Measurements from ENCODE around the gene AJM1.

AJM1 gene

DNA sequence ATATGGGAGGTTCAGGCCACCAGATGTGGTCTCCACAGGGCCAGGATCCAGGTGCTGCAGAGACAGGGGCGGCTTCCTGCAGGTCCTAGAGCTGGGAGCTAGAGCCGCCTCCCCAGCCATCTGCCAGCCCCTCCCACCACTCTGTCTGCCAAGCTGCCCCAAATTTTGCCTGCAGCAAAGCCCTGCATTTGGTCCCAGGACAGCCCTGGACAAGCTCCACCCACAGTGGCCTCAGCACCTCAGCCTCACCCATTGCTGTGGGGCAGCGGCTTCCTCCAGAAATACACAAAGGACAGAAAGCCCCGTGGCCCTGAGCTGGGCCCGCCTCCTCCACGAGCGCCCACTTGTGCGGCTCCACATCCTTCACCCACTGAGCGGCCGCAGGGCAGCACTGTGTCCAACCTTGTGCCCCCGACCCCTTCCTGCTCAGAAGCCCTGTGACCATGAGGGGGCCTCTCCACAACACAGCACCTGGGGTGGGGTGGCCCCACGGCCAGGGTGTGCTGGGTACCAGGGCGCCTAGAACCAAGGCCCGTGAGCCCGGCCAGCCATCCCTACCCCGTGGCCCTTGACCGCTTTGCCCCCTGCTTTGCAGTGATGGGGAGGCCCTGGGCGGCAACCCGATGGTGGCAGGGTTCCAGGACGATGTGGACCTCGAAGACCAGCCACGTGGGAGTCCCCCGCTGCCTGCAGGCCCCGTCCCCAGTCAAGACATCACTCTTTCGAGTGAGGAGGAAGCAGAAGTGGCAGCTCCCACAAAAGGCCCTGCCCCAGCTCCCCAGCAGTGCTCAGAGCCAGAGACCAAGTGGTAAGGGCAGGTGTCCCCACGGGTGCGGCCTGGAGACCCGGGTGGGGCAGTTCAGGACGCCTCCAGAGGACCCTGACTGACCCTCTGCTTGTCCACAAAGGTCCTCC, 3.7 kb upstream of the AJM1 start:
- TF ChIP-seq, protein P1, sequence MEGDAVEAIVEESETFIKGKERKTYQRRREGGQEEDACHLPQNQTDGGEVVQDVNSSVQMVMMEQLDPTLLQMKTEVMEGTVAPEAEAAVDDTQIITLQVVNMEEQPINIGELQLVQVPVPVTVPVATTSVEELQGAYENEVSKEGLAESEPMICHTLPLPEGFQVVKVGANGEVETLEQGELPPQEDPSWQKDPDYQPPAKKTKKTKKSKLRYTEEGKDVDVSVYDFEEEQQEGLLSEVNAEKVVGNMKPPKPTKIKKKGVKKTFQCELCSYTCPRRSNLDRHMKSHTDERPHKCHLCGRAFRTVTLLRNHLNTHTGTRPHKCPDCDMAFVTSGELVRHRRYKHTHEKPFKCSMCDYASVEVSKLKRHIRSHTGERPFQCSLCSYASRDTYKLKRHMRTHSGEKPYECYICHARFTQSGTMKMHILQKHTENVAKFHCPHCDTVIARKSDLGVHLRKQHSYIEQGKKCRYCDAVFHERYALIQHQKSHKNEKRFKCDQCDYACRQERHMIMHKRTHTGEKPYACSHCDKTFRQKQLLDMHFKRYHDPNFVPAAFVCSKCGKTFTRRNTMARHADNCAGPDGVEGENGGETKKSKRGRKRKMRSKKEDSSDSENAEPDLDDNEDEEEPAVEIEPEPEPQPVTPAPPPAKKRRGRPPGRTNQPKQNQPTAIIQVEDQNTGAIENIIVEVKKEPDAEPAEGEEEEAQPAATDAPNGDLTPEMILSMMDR (conservative IDR thresholded peaks at IDR 0.05; ENCODE audit: low read depth, low read length), result no peak
- H2AFZ ChIP-seq (ENCODE audit: low read depth), result no peak overlapping the region
- H3K36me3 ChIP-seq (ENCODE audit: insufficient read depth), result no peaks in the 10 kb centered on the region
- H3K79me2 ChIP-seq (ENCODE audit: insufficient read depth, low read depth), result no peaks in the 10 kb centered on the region
- H3K4me1 ChIP-seq (ENCODE audit: low read depth, poor library complexity, severe bottlenecking), result peaks cover 24% of the 10 kb centered on the region
- no peak overlapping the region for H3K4me2 ChIP-seq
- H3K4me3 ChIP-seq (IDR thresholded peaks at IDR 0.05; ENCODE audit: insufficient read depth, low read depth, low read length), result no peak overlapping the region
- no peaks in the 10 kb centered on the region for H4K20me1 ChIP-seq (ENCODE audit: insufficient read depth)
- no peak overlapping the region for H3K27ac ChIP-seq
- no peak overlapping the region for H3K9ac ChIP-seq
- no peaks in the 10 kb centered on the region for H3K27me3 ChIP-seq (ENCODE audit: insufficient read depth, low read depth)

DNA sequence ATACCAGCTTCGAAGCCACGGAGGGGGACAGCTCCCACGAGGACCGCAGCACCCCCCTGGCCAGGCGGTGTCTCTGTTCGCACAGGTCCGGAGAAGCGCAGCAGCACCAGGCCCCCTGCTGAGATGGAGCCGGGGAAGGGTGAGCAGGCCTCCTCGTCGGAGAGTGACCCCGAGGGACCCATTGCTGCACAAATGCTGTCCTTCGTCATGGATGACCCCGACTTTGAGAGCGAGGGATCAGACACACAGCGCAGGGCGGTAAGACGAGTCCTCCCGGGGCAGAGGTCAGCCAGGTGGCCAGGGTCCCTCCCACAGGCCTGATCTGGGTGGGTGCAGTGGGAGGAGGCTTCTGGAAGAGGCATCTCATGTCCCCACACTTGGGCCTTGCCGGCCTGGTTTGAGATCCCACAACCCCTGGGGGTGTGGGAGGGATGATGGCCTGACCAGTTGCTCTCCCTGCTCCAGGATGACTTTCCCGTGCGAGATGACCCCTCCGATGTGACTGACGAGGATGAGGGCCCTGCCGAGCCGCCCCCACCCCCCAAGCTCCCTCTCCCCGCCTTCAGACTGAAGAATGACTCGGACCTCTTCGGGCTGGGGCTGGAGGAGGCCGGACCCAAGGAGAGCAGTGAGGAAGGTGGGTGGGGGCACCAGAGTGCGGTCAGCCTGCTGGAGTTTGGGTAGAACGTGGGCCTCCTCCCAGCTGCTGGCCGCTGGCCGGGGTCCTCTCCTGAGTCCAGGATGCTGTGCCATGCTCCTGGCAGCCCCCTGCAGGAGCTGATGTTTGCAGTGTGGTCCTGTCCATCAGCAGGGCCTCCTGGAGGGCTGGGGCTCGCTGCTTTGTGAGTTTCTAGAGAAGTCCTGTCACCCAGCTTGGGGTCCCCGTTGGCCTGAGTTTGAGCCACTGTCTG, 2.8 kb upstream of the AJM1 start:
- Histone ChIP-seq H3K9ac (no peak overlapping the region), H2AFZ (ENCODE audit: low read depth) (no peak overlapping the region), H3K27ac (no peak overlapping the region), H3K4me3 (IDR thresholded peaks at IDR 0.05; ENCODE audit: insufficient read depth, low read depth, low read length) (no peak overlapping the region), H3K36me3 (ENCODE audit: insufficient read depth) (no peaks in the 10 kb centered on the region), H3K79me2 (ENCODE audit: insufficient read depth, low read depth) (no peaks in the 10 kb centered on the region), H4K20me1 (ENCODE audit: insufficient read depth) (no peaks in the 10 kb centered on the region), H3K4me1 (ENCODE audit: low read depth, poor library complexity, severe bottlenecking) (peaks cover 29% of the 10 kb centered on the region), H3K4me2 (no peak overlapping the region), H3K27me3 (ENCODE audit: insufficient read depth, low read depth) (no peaks in the 10 kb centered on the region)
- TF ChIP-seq, protein P1 (conservative IDR thresholded peaks at IDR 0.05; ENCODE audit: low read depth, low read length), result no peak

DNA sequence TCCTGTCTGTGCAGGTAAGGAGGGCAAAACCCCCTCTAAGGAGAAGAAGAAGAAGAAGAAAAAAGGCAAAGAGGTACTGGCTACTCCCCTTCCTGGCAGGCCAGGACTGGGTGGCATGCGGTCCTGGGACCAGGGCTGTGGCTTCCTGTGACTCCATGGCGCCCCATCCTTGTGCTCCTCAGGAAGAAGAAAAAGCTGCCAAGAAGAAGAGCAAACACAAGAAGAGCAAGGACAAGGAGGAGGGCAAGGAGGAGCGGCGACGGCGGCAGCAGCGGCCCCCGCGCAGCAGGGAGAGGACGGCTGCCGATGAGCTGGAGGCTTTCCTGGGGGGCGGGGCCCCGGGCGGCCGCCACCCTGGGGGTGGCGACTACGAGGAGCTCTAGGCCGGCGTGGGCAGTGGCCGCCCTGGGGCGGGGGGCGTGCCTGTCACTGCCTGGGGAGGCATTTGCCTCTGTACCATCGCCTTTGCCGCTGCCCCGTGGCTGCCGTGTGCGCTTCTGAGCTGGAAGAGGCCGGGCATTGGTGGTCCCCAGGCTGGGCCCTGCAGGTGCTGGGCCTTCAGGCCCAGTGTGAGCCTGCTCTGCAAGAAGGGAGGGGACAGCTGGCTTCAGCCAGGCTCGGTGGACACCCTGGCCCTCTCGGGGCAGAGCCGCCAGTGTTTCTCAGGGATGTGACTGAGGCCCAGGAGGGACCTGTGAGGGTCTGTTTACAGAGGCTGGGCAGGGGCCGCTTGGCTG, 2.0 kb upstream of the AJM1 start:
- H3K27ac ChIP-seq, result no peak overlapping the region
- H3K9ac ChIP-seq, result no peak overlapping the region
- no peak overlapping the region for H3K4me3 ChIP-seq (IDR thresholded peaks at IDR 0.05; ENCODE audit: insufficient read depth, low read depth, low read length)
- no peak overlapping the region for H2AFZ ChIP-seq (ENCODE audit: low read depth)
- H4K20me1 ChIP-seq (ENCODE audit: insufficient read depth), result no peaks in the 10 kb centered on the region
- TF ChIP-seq, protein P1 (conservative IDR thresholded peaks at IDR 0.05; ENCODE audit: low read depth, low read length), result no peak
- H3K4me1 ChIP-seq (ENCODE audit: low read depth, poor library complexity, severe bottlenecking), result peaks cover 29% of the 10 kb centered on the region
- no peaks in the 10 kb centered on the region for H3K79me2 ChIP-seq (ENCODE audit: insufficient read depth, low read depth)
- no peaks in the 10 kb centered on the region for H3K27me3 ChIP-seq (ENCODE audit: insufficient read depth, low read depth)
- no peak overlapping the region for H3K4me2 ChIP-seq
- H3K36me3 ChIP-seq (ENCODE audit: insufficient read depth), result no peaks in the 10 kb centered on the region

All from KMS-11 (cell line).